ENCODE measurements around the gene LRRC25. TPM values are rescaled to one million over a fixed set of nuclear protein-coding genes. Genes with fewer than 3 reads are reported as not detected.

LRRC25 gene
- total RNA-seq, 6 donors from 2014 or later = 4.0 to 49.4 (median 24.0) TPM

DNA sequence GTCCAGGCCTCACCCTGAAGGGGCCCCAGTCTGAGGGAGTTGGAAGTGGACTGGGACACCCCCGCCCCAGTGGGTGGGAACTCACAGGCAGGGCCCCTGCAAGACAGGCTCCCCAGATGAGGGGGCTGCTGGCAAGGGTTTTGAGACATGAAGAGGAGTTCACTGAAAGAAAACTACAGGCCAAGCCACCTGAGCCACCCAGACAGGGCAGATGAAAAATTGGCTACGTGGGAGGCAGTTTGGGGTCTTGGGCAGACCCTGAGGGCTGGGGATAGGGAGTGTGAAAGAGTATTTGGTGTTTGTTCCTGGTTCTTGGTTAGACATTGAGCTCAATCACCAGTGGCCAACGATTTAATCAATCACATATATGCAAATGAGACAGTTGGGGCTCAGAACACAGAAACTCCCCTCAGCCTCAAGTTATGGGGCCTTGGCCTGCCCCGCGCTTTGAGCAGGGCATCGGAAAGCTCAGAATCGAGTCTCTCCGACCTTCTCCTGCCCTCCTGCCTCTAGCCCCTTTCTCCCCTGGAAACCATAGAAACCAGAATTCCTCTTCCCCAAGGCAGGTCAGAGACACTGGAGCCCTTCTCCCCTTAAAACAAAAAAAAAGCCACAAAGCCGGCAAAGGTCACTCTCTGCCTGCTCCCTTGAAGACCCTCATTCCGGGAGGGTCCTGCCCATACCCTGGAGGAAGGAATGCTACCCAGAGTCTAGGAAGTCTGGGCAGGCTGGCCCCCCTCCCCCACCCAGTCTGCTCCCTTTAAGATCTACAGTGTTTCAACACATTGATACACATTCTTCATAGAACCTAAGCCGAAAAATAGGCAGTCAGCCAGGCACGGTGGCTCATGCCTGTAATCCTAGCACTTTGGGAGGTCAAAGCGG, 41.8 kb upstream of the LRRC25 start:
- Histone ChIP-seq H3K27ac (peak overlapping the region in 2 of 4 donors; percentile 72 to 75), H3K4me3 (no peak overlapping the region), H3K4me1 (peaks cover 23 to 41% (median 28%) of the 10 kb centered on the region in 4 donors), H3K27me3 (no peaks in the 10 kb centered on the region), H3K9me3 (no peaks in the 10 kb centered on the region), H3K36me3 (peaks cover 5 to 25% (median 11%) of the 10 kb centered on the region in 4 donors)
- no peak for TF ChIP-seq POLR2AphosphoS5 (IDR thresholded peaks at IDR 0.05)
- no peak for TF ChIP-seq POLR2A (IDR thresholded peaks at IDR 0.05)
- TF ChIP-seq EP300 (IDR thresholded peaks at IDR 0.05) = no peak
- TF ChIP-seq, protein P1, sequence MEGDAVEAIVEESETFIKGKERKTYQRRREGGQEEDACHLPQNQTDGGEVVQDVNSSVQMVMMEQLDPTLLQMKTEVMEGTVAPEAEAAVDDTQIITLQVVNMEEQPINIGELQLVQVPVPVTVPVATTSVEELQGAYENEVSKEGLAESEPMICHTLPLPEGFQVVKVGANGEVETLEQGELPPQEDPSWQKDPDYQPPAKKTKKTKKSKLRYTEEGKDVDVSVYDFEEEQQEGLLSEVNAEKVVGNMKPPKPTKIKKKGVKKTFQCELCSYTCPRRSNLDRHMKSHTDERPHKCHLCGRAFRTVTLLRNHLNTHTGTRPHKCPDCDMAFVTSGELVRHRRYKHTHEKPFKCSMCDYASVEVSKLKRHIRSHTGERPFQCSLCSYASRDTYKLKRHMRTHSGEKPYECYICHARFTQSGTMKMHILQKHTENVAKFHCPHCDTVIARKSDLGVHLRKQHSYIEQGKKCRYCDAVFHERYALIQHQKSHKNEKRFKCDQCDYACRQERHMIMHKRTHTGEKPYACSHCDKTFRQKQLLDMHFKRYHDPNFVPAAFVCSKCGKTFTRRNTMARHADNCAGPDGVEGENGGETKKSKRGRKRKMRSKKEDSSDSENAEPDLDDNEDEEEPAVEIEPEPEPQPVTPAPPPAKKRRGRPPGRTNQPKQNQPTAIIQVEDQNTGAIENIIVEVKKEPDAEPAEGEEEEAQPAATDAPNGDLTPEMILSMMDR (IDR thresholded peaks at IDR 0.05) = no peak
- DNase-seq (no peak), ATAC-seq (ENCODE audit: low FRiP score in 2 of 2) (no peak)
- WGBS, 2 donors = 63 to 66% methylated on average over 12 to 13 of the region's 13 CpGs

DNA sequence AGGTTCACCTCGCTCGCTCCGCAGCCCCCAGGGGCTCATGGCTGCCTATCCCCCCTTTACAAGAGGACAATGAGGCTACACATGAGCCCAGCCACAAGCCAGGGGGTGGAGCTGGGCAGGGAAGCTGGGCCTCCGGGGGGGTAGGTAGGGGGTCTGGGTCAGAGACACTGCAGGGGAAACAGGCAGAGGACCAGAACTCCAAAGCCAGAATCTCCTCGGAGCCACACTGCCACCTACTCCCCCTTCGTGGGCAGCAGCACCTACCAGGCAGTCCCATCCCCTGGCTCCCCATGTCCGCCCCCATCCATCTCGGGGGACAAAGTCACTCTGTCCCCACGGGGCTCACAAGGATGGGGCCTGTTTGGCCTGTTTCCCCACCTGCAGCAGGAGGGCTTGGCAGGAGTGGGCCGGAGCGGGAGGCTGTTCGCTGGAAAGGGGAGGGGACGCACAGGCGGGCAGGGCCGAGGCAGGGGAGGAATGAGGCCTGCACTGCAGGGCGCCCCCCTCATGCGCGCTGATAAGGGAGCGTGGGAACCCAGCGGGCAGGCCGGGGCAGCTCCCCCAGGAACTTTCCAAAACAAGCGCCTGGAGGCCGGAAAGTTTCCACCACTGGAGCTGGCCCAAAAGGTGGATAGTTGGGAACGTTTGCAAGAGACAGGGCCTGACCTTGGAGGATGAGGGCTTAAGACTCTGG, 41.1 kb upstream of the LRRC25 start:
- WGBS, 2 donors = 50 to 54% methylated on average over 2 to 22 of the region's 24 CpGs
- Histone ChIP-seq H3K36me3 (peaks cover 0 to 17% (median 3%) of the 10 kb centered on the region in 4 donors), H3K4me1 (peaks cover 28 to 49% (median 33%) of the 10 kb centered on the region in 4 donors), H3K9me3 (no peaks in the 10 kb centered on the region), H3K4me3 (peak overlapping the region in 3 of 4 donors; percentile 47 to 61 (median 60)), H3K27me3 (no peaks in the 10 kb centered on the region), H3K27ac (peak overlapping the region; percentile 32 to 80 (median 74))
- no peak for TF ChIP-seq EP300 (IDR thresholded peaks at IDR 0.05)
- TF ChIP-seq, protein P1 (IDR thresholded peaks at IDR 0.05) = no peak
- no peak for TF ChIP-seq POLR2A (IDR thresholded peaks at IDR 0.05)
- no peak for TF ChIP-seq POLR2AphosphoS5 (IDR thresholded peaks at IDR 0.05)
- ATAC-seq (ENCODE audit: low FRiP score in 2 of 2) (peak in 1 of 2 donors; percentile 6), DNase-seq (peak in 1 of 2 donors; percentile 83)

DNA sequence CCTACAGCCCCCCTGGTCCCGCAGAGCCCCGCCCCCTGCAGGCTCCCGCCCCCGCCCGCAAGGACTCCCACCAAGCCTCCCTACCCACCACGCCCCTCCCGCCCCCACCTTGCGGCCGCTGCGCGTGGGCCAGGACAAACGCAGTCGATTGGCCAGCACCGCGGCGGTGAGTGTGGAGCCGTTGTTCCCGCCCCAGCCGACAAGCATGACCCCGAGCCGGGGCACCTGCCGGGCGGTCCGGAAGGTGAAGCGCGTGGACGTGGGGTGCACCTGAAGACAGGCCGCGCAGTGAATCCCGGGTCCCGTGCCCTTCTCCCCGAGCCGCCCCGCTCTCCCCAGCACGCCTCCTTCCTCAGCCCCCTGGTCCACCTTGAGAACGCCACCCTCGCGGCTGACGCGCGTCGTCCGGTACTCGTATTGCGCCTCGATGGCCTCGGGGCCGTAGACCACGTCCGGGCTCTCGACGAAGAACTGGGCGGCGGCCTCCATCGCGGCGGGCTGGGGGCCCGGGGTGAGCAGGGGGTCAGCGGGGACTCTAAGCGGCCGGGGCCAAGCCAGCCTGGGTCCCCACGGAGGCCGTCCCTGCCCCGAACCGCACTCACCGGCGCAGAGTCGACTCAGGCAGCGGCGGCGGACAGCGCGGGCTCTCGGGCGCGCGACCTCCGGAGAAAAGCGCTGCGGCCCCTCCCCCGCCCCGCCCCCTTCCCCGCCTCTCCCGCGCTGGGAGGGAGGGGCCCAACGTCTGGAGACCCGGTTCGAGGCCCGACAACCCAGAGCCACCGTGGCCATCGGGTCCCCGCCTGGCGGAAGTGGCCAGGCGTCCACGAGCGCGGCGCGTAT, 40.3 kb upstream of the LRRC25 start, which contains the start of gene ISYNA1:
Gene ISYNA1 (minus strand): TSS at position 643 of the 840 bp plus-strand sequence. CDS start 154 bp downstream, at position 489.
- Histone ChIP-seq H3K9me3 (no peaks in the 10 kb centered on the region), H3K27ac (peak within 1 kb of the TSS; percentile 32 to 80 (median 74)), H3K27me3 (no peaks in the 10 kb centered on the region), H3K36me3 (peaks cover 0 to 10% (median 0%) of the 10 kb centered on the region in 4 donors), H3K4me1 (peaks cover 33 to 57% (median 40%) of the 10 kb centered on the region in 4 donors), H3K4me3 (peak within 1 kb of the TSS; percentile 47 to 61 (median 56))
- TF ChIP-seq EP300 (IDR thresholded peaks at IDR 0.05) = no peak
- no peak for TF ChIP-seq POLR2A (IDR thresholded peaks at IDR 0.05)
- TF ChIP-seq, protein P1 (IDR thresholded peaks at IDR 0.05) = peak in 1 of 6 experiments; percentile 4
- peak in 1 of 2 donors; percentile 92 for DNase-seq
- ATAC-seq (ENCODE audit: low FRiP score in 2 of 2) = peak in 1 of 2 donors; percentile 52
- 0 to 1% methylated on average over 4 to 30 of the region's 99 CpGs for WGBS, 2 donors

DNA sequence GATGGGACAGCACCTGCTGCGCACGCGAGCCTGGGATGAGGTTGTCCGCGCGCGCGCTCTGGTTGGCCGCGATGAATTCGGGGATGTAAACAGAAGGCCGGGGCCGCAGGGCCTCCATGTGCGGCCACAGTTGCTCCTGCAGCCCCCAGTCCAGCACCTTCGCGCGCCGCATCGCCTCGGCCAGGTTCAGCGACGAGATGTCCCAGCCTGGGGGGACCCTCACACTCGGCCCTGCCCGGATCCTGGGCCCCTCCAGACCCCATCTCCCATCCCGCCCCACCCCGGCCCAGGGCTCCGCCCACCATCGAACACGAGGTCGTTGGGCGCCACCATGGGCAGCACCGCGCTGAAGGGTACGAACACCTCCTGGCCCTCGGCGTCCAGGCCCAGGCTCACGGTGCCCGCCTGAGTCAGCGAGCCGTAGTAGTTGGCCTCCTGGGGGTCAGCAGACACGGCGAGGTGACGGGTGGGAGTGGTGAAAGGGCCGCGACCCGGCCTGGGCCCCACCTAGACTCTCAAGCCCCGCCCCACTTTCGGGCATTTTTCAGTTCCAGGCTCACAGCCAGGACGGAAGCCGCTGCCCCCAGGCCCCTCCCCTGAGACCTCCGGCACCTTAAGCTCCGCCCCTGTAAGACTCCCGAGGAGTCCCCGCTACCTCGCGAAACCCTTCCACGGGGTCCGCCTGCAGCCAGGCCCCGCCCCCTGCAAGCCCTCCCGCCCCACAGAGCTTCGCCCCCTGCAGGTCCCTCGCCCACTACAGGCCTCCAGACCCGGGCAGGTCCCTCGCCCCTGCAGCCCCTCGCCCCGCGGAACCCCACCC, 39.5 kb upstream of the LRRC25 start:
- WGBS, 2 donors = 28 to 42% methylated on average over 33 to 56 of the region's 67 CpGs
- H3K9me3 ChIP-seq = no peaks in the 10 kb centered on the region
- peaks cover 33 to 60% (median 42%) of the 10 kb centered on the region in 4 donors for H3K4me1 ChIP-seq
- ATAC-seq (ENCODE audit: low FRiP score in 2 of 2) = peak; percentile 34 to 61
- H3K27ac ChIP-seq = peak overlapping the region; percentile 15 to 80 (median 74)
- H3K27me3 ChIP-seq = no peaks in the 10 kb centered on the region
- H3K4me3 ChIP-seq = peak overlapping the region; percentile 47 to 61 (median 56)
- TF ChIP-seq POLR2AphosphoS5 (IDR thresholded peaks at IDR 0.05) = peak in 1 of 2 donors; percentile 45
- TF ChIP-seq EP300 (IDR thresholded peaks at IDR 0.05) = no peak
- TF ChIP-seq, protein P1 (IDR thresholded peaks at IDR 0.05) = no peak
- no peak for TF ChIP-seq POLR2A (IDR thresholded peaks at IDR 0.05)
- peak; percentile 79 to 89 for DNase-seq
- peaks cover 0 to 10% (median 0%) of the 10 kb centered on the region in 4 donors for H3K36me3 ChIP-seq

Data from upper lobe of left lung (tissue), 6 donors.